Esophagus muscularis mucosa (tissue), 4 donors: ENCODE measurements around the gene WDR35.
A peak's percentile ranks its signal among the peaks of the same experiment; 100 is the strongest.

Source experiments
- CTCF ChIP-seq, 3 experiments: fragments of 200-600 bp in 2 of 3; fragments of 450-650 bp in 1 of 3; sonication (generic) in 2 of 3; IDR thresholded peaks; one replicate each; pipeline ENCODE4 v1.5.1; 2017 to 2019; ENCODE audit warnings: antibody characterized with exemption in 3 of 3, mild to moderate bottlenecking in 2 of 3, moderate library complexity in 1 of 3
- EP300 ChIP-seq: sonication (generic); formaldehyde crosslinking; IDR thresholded peaks from one replicate; pipeline ENCODE4 v1.6.1; 2017; ENCODE audit warnings: antibody characterized with exemption
- POLR2AphosphoS5 ChIP-seq, 2 donors: sonication (generic); formaldehyde crosslinking; IDR thresholded peaks; one replicate each; pipeline ENCODE4 v1.6.1; 2017; ENCODE audit warnings: antibody characterized with exemption in 2 of 2

- no peak for TF ChIP-seq EP300
- no peak for TF ChIP-seq CTCF (IDR thresholded peaks at IDR 0.05)
- TF ChIP-seq POLR2AphosphoS5 (IDR thresholded peaks at IDR 0.05) = peak in 1 of 2 donors; percentile 17
Measured at GRCh38 chr2:20033322-20033721, 43.4 kb upstream of the WDR35 start.
